Stomach smooth muscle (tissue), 2 donors: ENCODE measurements around the gene PALS1.
"Not testable (repeated sequence)": the region's sequence is repeated elsewhere in the genome, so short reads cannot be mapped to it uniquely, and the experiment has no call there.

Experiments
- H3K27ac ChIP-seq: one replicate; pipeline ENCODE4 v1.7.0; 2013; ENCODE audit warnings: mild to moderate bottlenecking, low read length, inconsistent platforms
- H3K27me3 ChIP-seq, 2 donors: one replicate each; pipeline ENCODE4 v1.7.0; 2013; ENCODE audit warnings: low read length in 2 of 2; ENCODE audit not compliant: insufficient read depth in 2 of 2, control insufficient read depth in 1 of 2
- H3K36me3 ChIP-seq, 2 donors: one replicate each; pipeline ENCODE4 v1.7.0; 2013; ENCODE audit warnings: low read length in 2 of 2; ENCODE audit not compliant: control insufficient read depth in 2 of 2, insufficient read depth in 2 of 2
- H3K4me1 ChIP-seq: one replicate; pipeline ENCODE4 v1.7.0; 2013; ENCODE audit warnings: low read length; ENCODE audit not compliant: control insufficient read depth, insufficient read depth
- H3K4me3 ChIP-seq, 2 donors: one replicate each; pipeline ENCODE4 v1.7.0; 2013; ENCODE audit warnings: low read length in 2 of 2
- H3K9ac ChIP-seq, 2 donors: one replicate each; pipeline ENCODE4 v1.7.0; 2013; ENCODE audit warnings: low read length in 2 of 2, mild to moderate bottlenecking in 1 of 2
- H3K9me3 ChIP-seq, 2 donors: one replicate each; pipeline ENCODE4 v1.7.0; 2013; ENCODE audit warnings: low read length in 2 of 2; ENCODE audit not compliant: control insufficient read depth in 2 of 2
- donor health status: healthy.
- donor health status: Pancreatic carcinoma.

PALS1 gene

DNA sequence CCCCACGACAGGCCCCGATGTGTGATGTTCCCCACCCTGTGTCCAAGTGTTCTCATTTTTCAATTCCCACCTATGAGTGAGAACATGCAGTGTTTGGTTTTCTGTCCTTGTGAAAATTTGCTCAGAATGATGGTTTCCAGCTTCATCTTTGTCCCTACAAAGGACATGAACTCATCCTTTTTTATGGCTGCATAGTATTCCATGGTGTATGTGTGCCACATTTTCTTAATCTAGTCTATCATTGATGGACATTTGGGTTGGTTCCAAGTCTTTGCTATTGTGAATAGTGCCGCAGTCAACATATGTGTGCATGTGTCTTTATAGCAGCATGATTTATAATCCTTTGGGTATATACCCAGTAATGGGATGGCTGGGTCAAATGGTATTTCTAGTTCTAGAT is 32.0 kb downstream of the PALS1 start:
- H3K4me1 ChIP-seq, H3K4me3 ChIP-seq, H3K9ac ChIP-seq, H3K36me3 ChIP-seq, H3K27ac ChIP-seq, H3K27me3 ChIP-seq, H3K9me3 ChIP-seq: not testable (repeated sequence)

DNA sequence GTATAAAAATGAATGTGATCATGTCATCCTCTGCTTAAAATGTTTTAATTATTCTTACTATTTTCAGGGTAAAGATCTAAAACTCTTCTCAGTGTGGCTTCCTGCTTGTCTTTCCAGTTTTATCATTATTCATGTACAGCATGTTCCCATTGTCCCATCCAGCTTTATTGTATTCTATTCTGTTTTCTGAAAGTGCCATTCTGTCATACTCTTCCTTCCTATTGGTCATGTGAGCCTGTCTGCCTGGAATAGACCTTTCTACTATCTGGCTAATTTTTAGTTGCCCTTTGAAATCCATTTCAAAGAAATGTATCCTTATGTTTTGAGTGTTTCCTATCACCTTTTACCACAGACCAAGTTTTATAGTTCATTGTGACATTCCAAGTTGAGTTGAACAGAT is 34.9 kb downstream of the PALS1 start:
- Histone ChIP-seq H3K27me3 (no peaks in the 10 kb centered on the region), H3K27ac (no peak overlapping the region), H3K36me3 (no peaks in the 10 kb centered on the region), H3K9me3 (no peaks in the 10 kb centered on the region), H3K4me1 (no peaks in the 10 kb centered on the region), H3K9ac (no peak overlapping the region), H3K4me3 (no peak overlapping the region)

GRCh38 chr14:67280506-67280905 is 39.3 kb downstream of the PALS1 start:
- Histone ChIP-seq H3K4me1 (no peaks in the 10 kb centered on the region), H3K9ac (no peak overlapping the region), H3K9me3 (no peaks in the 10 kb centered on the region), H3K4me3 (no peak overlapping the region), H3K36me3 (no peaks in the 10 kb centered on the region), H3K27ac (no peak overlapping the region), H3K27me3 (no peaks in the 10 kb centered on the region)

DNA sequence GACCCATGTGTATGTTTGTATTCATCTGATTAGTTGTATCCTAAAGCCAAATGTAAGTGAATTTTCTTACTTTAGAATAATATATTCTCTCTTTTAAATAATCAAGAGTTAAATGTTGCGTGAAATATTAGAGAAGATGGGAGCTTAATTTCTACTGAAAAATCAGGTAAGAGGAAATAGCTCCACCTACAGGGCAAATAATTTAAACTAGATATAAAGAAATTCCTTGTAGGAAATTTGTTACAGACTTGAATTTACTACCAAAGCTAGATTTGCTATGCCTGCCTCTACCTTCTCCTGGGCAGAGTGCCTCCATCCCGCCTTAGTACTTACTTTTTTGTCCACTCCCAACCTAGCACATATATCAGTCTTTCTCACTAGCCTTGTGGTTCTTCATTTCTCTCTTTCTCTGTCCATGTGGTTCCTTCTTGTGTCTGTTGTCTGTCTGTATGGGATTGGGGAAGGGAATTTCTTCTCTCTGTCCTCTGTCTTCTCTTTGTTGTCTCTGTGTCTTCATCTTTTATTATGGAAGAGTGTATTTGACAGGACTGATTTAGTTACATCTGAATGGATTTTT is 44.7 kb downstream of the PALS1 start:
- H3K9me3 ChIP-seq, result no peaks in the 10 kb centered on the region
- no peaks in the 10 kb centered on the region for H3K4me1 ChIP-seq
- H3K27me3 ChIP-seq, result no peaks in the 10 kb centered on the region
- H3K9ac ChIP-seq, result no peak overlapping the region
- H3K4me3 ChIP-seq, result no peak overlapping the region
- no peak overlapping the region for H3K27ac ChIP-seq
- no peaks in the 10 kb centered on the region for H3K36me3 ChIP-seq
